Spleen (tissue), 11 donors: ENCODE measurements around the gene SELENOT. TPM values are rescaled to one million over a fixed set of nuclear protein-coding genes. Genes with fewer than 3 reads are reported as not detected.

ENCODE experiments used
- DNase-seq: peaks from one replicate; pipeline ENCODE4 v3.0.0-alpha.2; 2020
- H3K27ac ChIP-seq, 8 donors: fragments of 200-600 bp; sonication (generic) in 7 of 8; 1 replicate in 4 of 8; 2 replicates in 4 of 8; pipeline versions ENCODE4 v1.5.0 to v1.8.0; 2016 to 2021; ENCODE audit warnings: inconsistent platforms in 4 of 8, mild to moderate bottlenecking in 4 of 8, moderate library complexity in 1 of 8
- H3K27me3 ChIP-seq, 7 donors: fragments of 200-600 bp; sonication (generic) in 6 of 7; replicated peaks in 1 of 7; 1 replicate in 4 of 7; 2 replicates in 3 of 7; pipeline versions ENCODE4 v1.5.0 to v1.8.0; 2016 to 2021; ENCODE audit warnings: inconsistent platforms in 3 of 7, mild to moderate bottlenecking in 1 of 7
- H3K36me3 ChIP-seq, 6 donors: fragments of 200-600 bp; sonication (generic) in 5 of 6; 1 replicate in 4 of 6; 2 replicates in 2 of 6; pipeline versions ENCODE4 v1.5.0 to v1.8.0; 2016 to 2021; ENCODE audit warnings: inconsistent platforms in 2 of 6
- H3K4me1 ChIP-seq, 6 donors: fragments of 200-600 bp; sonication (generic) in 5 of 6; 1 replicate in 3 of 6; 2 replicates in 3 of 6; pipeline versions ENCODE4 v1.5.0 to v1.8.0; 2016 to 2021; ENCODE audit warnings: inconsistent platforms in 3 of 6
- H3K4me3 ChIP-seq, 8 donors: fragments of 200-600 bp; sonication (generic) in 7 of 8; 1 replicate in 4 of 8; 2 replicates in 4 of 8; pipeline versions ENCODE4 v1.5.0 to v1.8.0; 2016 to 2021; ENCODE audit warnings: inconsistent platforms in 4 of 8, mild to moderate bottlenecking in 4 of 8, moderate library complexity in 2 of 8
- H3K9me3 ChIP-seq, 8 donors: fragments of 200-600 bp; sonication (generic) in 7 of 8; 1 replicate in 4 of 8; 2 replicates in 4 of 8; pipeline versions ENCODE4 v1.5.0 to v1.8.0; 2016 to 2021; ENCODE audit warnings: inconsistent platforms in 4 of 8
- CTCF ChIP-seq, 11 experiments: fragments of 200-600 bp in 7 of 11; fragments of 450-650 bp in 4 of 11; sonication (generic) in 4 of 11; IDR thresholded peaks in 8 of 11; conservative IDR thresholded peaks in 3 of 11; 1 replicate in 7 of 11; 2 replicates in 4 of 11; pipeline versions ENCODE4 v1.4.0 to v1.8.0; 2016 to 2021; ENCODE audit warnings: antibody characterized with exemption in 11 of 11, inconsistent platforms in 4 of 11, mild to moderate bottlenecking in 1 of 11
- POLR2A ChIP-seq, 3 donors: fragments of 450-650 bp; IDR thresholded peaks; one replicate each; pipeline ENCODE4 v1.5.1; 2017; ENCODE audit warnings: antibody characterized with exemption in 3 of 3, mild to moderate bottlenecking in 1 of 3
- POLR2AphosphoS5 ChIP-seq, 3 donors: sonication (generic); formaldehyde crosslinking; IDR thresholded peaks; one replicate each; pipeline ENCODE4 v1.5.1; 2017; ENCODE audit warnings: antibody characterized with exemption in 3 of 3
- whole genome bisulfite sequencing, 5 donors: extraction: QIAGEN DNeasy Blood & Tissue Kit in 3 of 5; methylation state at CpG; one replicate each; pipeline versions ENCODE4 v1.1.5 to v1.1.7; 2013 to 2018; 5-methylcytosine and 5-hydroxymethylcytosine counted together
- intact Hi-C: fragments of 100-400 bp; cut with DNase I; formaldehyde crosslinking; loops from one replicate; pipeline ENCODE4 v1.15.0; 2023; ENCODE audit warnings: low total_unique reads
- polyA plus RNA-seq, 3 donors: library from polyadenylated mRNA; stranded (reverse); fragments of 200-250 nt; gene quantifications; one replicate each; pipeline ENCODE4 v1.2.1, GENCODE V29; 2013
- total RNA-seq, 7 donors: library from RNA; depleted of rRNA in 3 of 7; stranded (reverse); fragments of >200 nt in 3 of 7; fragmentation: NEBNext Ultra II Directional in 4 of 7; extraction: Animal tissue kit (Norgen Biotek cat#: 25700) in 4 of 7; gene quantifications; one replicate each; pipeline versions ENCODE4 v1.1.0 to v1.2.1, GENCODE V29; 2016 to 2021
- donor health status: healthy with polysubstance abuse.
- donor health status: DM: no; HTN: no; CAD: no; lungs with moderate emphysema.
- donor health status: DM: no; HTN: no; CAD: no.
- donor health status: Bipolar disorder and iron deficiency.
- donor health status: healthy.
- donor health status: DM: no; HTN: no; CAD: no.
- donor health status: DM: yes; HTN: yes; CAD: no.

The SELENOT gene
- total and polyA plus RNA-seq, 10 donors, result 34.6 to 180 (median 103) TPM

- 54 to 72% (median 67%) methylated on average over 5 of the region's 5 CpGs for whole genome bisulfite sequencing, 5 donors
- no peaks in the 10 kb centered on the region for H3K27me3 ChIP-seq
- no peaks in the 10 kb centered on the region for H3K36me3 ChIP-seq
- TF ChIP-seq POLR2AphosphoS5 (IDR thresholded peaks at IDR 0.05) (no peak), POLR2A (IDR thresholded peaks at IDR 0.05) (no peak), CTCF (IDR thresholded peaks at IDR 0.05 in 8 of 11, conservative IDR thresholded peaks at IDR 0.05 in 3 of 11) (no peak)
- intact Hi-C loops, result no loop called here
- peaks cover 0 to 7% (median 0%) of the 10 kb centered on the region in 6 donors for H3K4me1 ChIP-seq
- H3K27ac ChIP-seq, result no peak overlapping the region
- DNase-seq, result no peak
- no peaks in the 10 kb centered on the region for H3K9me3 ChIP-seq
- H3K4me3 ChIP-seq, result no peak overlapping the region
Measured at GRCh38 chr3:150666167-150666566, 63.0 kb downstream of the SELENOT start.

- WGBS, 5 donors, result 88 to 95% (median 93%) methylated on average over 3 of the region's 3 CpGs
- Histone ChIP-seq H3K27ac (no peak overlapping the region), H3K9me3 (peaks cover 3 to 26% (median 21%) of the 10 kb centered on the region in 8 donors), H3K4me1 (no peaks in the 10 kb centered on the region), H3K4me3 (no peak overlapping the region), H3K27me3 (no peaks in the 10 kb centered on the region), H3K36me3 (no peaks in the 10 kb centered on the region)
- no peak for DNase-seq
- no peak for TF ChIP-seq POLR2A (IDR thresholded peaks at IDR 0.05)
- intact Hi-C loops, result no loop called here
Measured at GRCh38 chr3:150673966-150674365, 70.8 kb downstream of the SELENOT start.

GRCh38 chr3:150675587-150675986, 72.5 kb downstream of the SELENOT start:
- intact Hi-C loops, result no loop called here
- H3K27ac ChIP-seq, result no peak overlapping the region
- DNase-seq, result no peak
- H3K27me3 ChIP-seq, result no peaks in the 10 kb centered on the region
- H3K4me1 ChIP-seq, result peaks cover 0 to 6% (median under 1%) of the 10 kb centered on the region in 6 donors
- no peak overlapping the region for H3K4me3 ChIP-seq
- no peaks in the 10 kb centered on the region for H3K36me3 ChIP-seq
- H3K9me3 ChIP-seq, result peaks cover 3 to 26% (median 21%) of the 10 kb centered on the region in 8 donors
- no peak for TF ChIP-seq POLR2A (IDR thresholded peaks at IDR 0.05)
- no peak for TF ChIP-seq CTCF (IDR thresholded peaks at IDR 0.05 in 8 of 11, conservative IDR thresholded peaks at IDR 0.05 in 3 of 11)
- TF ChIP-seq POLR2AphosphoS5 (IDR thresholded peaks at IDR 0.05), result no peak

Other genes with a start within 250 kb of the SELENOT start
- 10 to 100 TPM; 19.8 to 34.8 (median 28.7) TPM for gene TSC22D2, start 195.0 kb upstream of the SELENOT start, total RNA-seq
- gene TSC22D2, start 195.0 kb upstream of the SELENOT start, polyA plus RNA-seq, result 10 to 100 TPM in 1 of 3 donors, 1 to 10 TPM in 2; 8.4 to 10.3 (median 9.8) TPM
- 100 to 1,000 TPM in 4 of 7 donors, 10 to 100 TPM in 3; 91.1 to 441 (median 105) TPM for gene SERP1, start 56.8 kb upstream of the SELENOT start, total RNA-seq
- 100 to 1,000 TPM in 1 of 3 donors, 10 to 100 TPM in 2; 64.0 to 104 (median 91.7) TPM for gene SERP1, start 56.8 kb upstream of the SELENOT start, polyA plus RNA-seq
- 100 to 1,000 TPM in 3 of 7 donors, 10 to 100 TPM in 4; 70.9 to 149 (median 79.0) TPM for gene EIF2A, start 56.5 kb upstream of the SELENOT start, total RNA-seq
- 10 to 100 TPM; 53.7 to 73.7 (median 73.3) TPM for gene EIF2A, start 56.5 kb upstream of the SELENOT start, polyA plus RNA-seq
- gene ERICH6, start 100.6 kb downstream of the SELENOT start, total RNA-seq, result not detected
- gene ERICH6, start 100.6 kb downstream of the SELENOT start, polyA plus RNA-seq, result not detected
- 10 to 100 TPM; 22.8 to 71.3 (median 52.5) TPM for gene SIAH2, start 159.8 kb downstream of the SELENOT start, total RNA-seq
- 10 to 100 TPM; 13.6 to 22.7 (median 20.0) TPM for gene SIAH2, start 159.8 kb downstream of the SELENOT start, polyA plus RNA-seq